SU-DHL-6 (cell line): Measurements from ENCODE around the gene CMSS1.
"Not testable (repeated sequence)": the region's sequence is repeated elsewhere in the genome, so short reads cannot be mapped to it uniquely, and the experiment has no call there.

Experiments
- H2AFZ ChIP-seq: fragments of 200-600 bp; sonication (generic); 2 replicates; pipeline ENCODE4 v1.6.1; 2014; ENCODE audit warnings: low read depth, mild to moderate bottlenecking, moderate library complexity, mixed read lengths, antibody characterized with exemption, low read length; ENCODE audit not compliant: severe bottlenecking
- H3F3A ChIP-seq: fragments of 200-600 bp; shearing (Covaris generic); 2 replicates; pipeline ENCODE4 v1.6.0; 2016; ENCODE audit warnings: antibody characterized with exemption, mild to moderate bottlenecking; ENCODE audit not compliant: insufficient read depth
- H3K27ac ChIP-seq: fragments of 200-600 bp; sonication (generic); 2 replicates; pipeline ENCODE4 v1.5.1; 2016; ENCODE audit warnings: low read depth, mild to moderate bottlenecking, low read length, moderate library complexity, mixed read lengths
- H3K27me3 ChIP-seq: fragments of 200-600 bp; sonication (generic), shearing (Covaris generic); 2 replicates; pipeline ENCODE4 v1.6.0; 2014; ENCODE audit warnings: mild to moderate bottlenecking, low read length
- H3K36me3 ChIP-seq: fragments of 200-600 bp; sonication (generic); 2 replicates; pipeline ENCODE4 v1.6.1; 2014; ENCODE audit warnings: mild to moderate bottlenecking, low read length, mixed read lengths
- H3K4me2 ChIP-seq: fragments of 300-600, 200-600 bp; shearing (Covaris generic), sonication (generic); 2 replicates; pipeline ENCODE4 v1.6.0; 2014; ENCODE audit warnings: low read length, low read depth, mild to moderate bottlenecking; ENCODE audit not compliant: poor library complexity, severe bottlenecking
- H3K4me3 ChIP-seq: fragments of 200-600 bp; sonication (generic); 2 replicates; pipeline ENCODE4 v1.5.1; 2014; ENCODE audit warnings: antibody characterized with exemption, low read length, mild to moderate bottlenecking, mixed read lengths; ENCODE audit not compliant: insufficient read depth, poor library complexity, severe bottlenecking
- H3K79me2 ChIP-seq: fragments of 200-600 bp; sonication (generic); 2 replicates; pipeline ENCODE4 v1.6.1; 2014; ENCODE audit warnings: mild to moderate bottlenecking, low read length, moderate library complexity; ENCODE audit not compliant: insufficient read depth
- H3K9ac ChIP-seq: fragments of 200-600 bp; sonication (generic); 2 replicates; pipeline ENCODE4 v1.7.0; 2014; ENCODE audit warnings: mild to moderate bottlenecking, low read length
- H3K9me2 ChIP-seq: fragments of 200-600 bp; sonication (generic); replicated peaks from 2 replicates; pipeline ENCODE4 v1.6.1; 2014; ENCODE audit warnings: low read length; ENCODE audit not compliant: insufficient read depth
- H3K9me3 ChIP-seq: fragments of 200-600 bp; sonication (generic); 2 replicates; pipeline ENCODE4 v1.6.1; 2014; ENCODE audit warnings: low read length, mixed read lengths; ENCODE audit not compliant: insufficient read depth
- H4K20me1 ChIP-seq: fragments of 200-600 bp; sonication (generic); 2 replicates; pipeline ENCODE4 v1.6.1; 2014; ENCODE audit warnings: low read depth, mild to moderate bottlenecking, antibody characterized with exemption, low read length, moderate library complexity, mixed read lengths
- EZH2phosphoT487 ChIP-seq: fragments of 200-600 bp; sonication (generic), shearing (Covaris generic); conservative IDR thresholded peaks from 2 replicates; pipeline ENCODE4 v1.6.1; 2018; ENCODE audit warnings: mild to moderate bottlenecking, antibody characterized with exemption, low read length, moderate library complexity, mixed read lengths
- TF ChIP-seq, protein P1 (sequence below): fragments of 200-600 bp; sonication (generic); IDR thresholded peaks from one replicate; pipeline ENCODE4 v1.5.1; 2017; ENCODE audit warnings: antibody characterized with exemption, mild to moderate bottlenecking, low read length, moderate library complexity; ENCODE audit not compliant: insufficient read depth, poor library complexity, severe bottlenecking

CMSS1 gene

DNA sequence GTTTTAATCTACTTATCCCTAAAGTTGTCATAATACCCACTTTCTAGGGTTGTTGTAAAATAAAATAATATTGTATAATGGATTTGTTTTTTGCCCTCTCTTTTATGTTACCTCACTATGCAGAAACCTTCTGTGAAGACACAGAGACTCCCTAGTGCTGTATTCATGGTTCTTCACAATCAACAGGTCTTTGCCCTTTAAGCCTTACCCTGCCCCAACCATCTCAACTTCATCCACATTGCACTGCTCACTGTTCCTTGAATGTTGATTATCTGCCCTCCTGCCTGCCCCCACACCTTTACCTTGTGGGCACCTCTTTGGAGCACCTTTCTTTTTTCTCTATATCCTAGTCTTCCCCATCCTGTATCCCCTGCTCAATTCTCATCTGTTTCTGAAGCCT, 21.1 kb downstream of the CMSS1 start:
- Histone ChIP-seq H3K36me3 (no peaks in the 10 kb centered on the region), H3F3A (no peaks in the 10 kb centered on the region), H4K20me1 (peaks cover 5% of the 10 kb centered on the region; the same call in 1 of the 2 replicates), H3K79me2 (peaks cover 41% of the 10 kb centered on the region; the same call in 1 of the 2 replicates), H3K9me2 (no peaks in the 10 kb centered on the region), H3K9ac (no peak overlapping the region), H3K9me3 (no peaks in the 10 kb centered on the region), H2AFZ (no peak overlapping the region), H3K27ac (no peak overlapping the region), H3K4me2 (no peak overlapping the region), H3K4me3 (no peak overlapping the region), H3K27me3 (no peaks in the 10 kb centered on the region)
- TF ChIP-seq EZH2phosphoT487 = no peak
- TF ChIP-seq, protein P1, sequence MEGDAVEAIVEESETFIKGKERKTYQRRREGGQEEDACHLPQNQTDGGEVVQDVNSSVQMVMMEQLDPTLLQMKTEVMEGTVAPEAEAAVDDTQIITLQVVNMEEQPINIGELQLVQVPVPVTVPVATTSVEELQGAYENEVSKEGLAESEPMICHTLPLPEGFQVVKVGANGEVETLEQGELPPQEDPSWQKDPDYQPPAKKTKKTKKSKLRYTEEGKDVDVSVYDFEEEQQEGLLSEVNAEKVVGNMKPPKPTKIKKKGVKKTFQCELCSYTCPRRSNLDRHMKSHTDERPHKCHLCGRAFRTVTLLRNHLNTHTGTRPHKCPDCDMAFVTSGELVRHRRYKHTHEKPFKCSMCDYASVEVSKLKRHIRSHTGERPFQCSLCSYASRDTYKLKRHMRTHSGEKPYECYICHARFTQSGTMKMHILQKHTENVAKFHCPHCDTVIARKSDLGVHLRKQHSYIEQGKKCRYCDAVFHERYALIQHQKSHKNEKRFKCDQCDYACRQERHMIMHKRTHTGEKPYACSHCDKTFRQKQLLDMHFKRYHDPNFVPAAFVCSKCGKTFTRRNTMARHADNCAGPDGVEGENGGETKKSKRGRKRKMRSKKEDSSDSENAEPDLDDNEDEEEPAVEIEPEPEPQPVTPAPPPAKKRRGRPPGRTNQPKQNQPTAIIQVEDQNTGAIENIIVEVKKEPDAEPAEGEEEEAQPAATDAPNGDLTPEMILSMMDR = no peak

DNA sequence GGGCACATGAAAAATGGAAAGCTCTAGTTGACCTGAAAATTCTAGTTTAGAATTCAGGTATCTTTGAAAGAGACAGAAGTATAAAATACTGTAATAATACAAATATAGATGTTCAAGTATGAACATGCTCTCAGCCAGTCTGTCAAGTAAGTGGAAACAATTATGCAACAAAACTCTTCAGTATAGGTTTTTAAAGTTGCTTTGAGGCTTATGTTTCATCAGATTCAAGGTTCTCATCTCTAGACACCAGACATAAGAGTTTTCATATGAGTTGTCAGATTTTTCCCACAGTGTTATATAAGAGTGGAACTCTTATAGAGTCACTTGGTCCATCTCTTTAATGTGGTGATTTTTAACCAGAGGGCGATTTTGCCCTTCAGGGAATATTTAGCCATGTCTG, 22.0 kb downstream of the CMSS1 start:
- Histone ChIP-seq H2AFZ (no peak overlapping the region), H3K4me2 (no peak overlapping the region), H3K9me3 (no peaks in the 10 kb centered on the region), H3K27ac (no peak overlapping the region), H3K27me3 (no peaks in the 10 kb centered on the region), H3K36me3 (no peaks in the 10 kb centered on the region), H3F3A (no peaks in the 10 kb centered on the region), H3K9ac (no peak overlapping the region), H3K9me2 (no peaks in the 10 kb centered on the region), H3K4me3 (no peak overlapping the region), H4K20me1 (peaks cover 5% of the 10 kb centered on the region; the same call in 1 of the 2 replicates), H3K79me2 (peaks cover 34% of the 10 kb centered on the region; the same call in 1 of the 2 replicates)
- TF ChIP-seq, protein P1 = no peak
- no peak for TF ChIP-seq EZH2phosphoT487

DNA sequence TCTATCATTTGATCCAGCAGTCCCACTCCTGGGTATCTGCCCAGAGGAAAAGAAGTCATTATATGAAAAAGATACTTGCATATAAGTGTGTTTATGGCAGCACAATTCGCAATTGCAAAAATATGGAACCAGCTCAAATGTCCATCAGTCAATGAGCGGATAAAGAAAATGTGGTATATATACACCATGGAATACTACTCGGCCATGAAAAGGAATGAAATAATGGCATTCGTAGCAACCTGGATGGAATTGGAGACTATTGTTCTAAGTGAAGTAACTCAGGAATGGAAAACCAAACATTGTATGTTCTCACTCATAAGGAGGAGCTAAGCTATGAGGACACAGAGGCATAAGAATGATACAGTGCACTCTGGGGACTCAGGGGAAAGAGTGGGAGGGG, 24.3 kb downstream of the CMSS1 start:
- H3K4me3 ChIP-seq, H3K9me3 ChIP-seq, H3F3A ChIP-seq, H3K27ac ChIP-seq, H3K36me3 ChIP-seq, H3K9me2 ChIP-seq, H3K4me2 ChIP-seq, H2AFZ ChIP-seq, H3K9ac ChIP-seq, H3K27me3 ChIP-seq, H4K20me1 ChIP-seq: not testable (repeated sequence)
- peaks cover 19% of the 10 kb centered on the region; the same call in 1 of the 2 replicates for H3K79me2 ChIP-seq

DNA sequence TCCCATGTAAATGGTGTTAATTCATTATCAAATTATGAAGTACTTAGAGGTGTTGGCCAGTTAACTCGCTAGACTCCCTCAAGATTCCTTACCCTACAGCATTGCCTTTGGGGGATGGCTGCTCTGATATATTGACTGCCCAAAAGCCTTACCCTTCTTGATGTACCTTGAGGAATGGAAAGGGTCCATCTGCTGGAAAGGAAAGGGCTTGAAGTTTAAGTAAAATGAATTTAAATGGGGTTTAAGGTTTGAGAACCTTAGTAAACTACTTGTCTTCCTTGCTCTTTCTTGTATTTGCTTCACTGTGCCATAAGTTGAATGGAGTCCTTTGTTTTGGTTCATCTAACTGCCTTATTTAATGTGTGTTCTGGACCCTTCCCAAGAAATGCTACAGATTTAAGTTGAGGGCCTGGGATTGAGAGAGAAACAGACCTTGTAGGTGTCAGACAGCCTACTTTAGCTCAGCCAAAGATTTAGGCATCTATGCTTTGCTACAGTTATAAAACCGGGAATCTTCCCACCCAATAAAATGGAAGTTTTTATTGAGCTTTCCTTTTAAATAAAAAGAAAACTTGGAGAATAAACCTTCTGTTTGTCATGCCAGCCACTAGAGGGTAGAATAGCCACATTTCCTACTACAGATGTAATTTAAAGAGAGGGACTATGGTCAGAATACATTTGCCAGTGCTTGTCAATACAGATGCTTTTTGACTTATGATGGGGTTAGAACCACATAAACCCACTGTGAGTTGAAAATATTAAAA, 25.3 kb downstream of the CMSS1 start:
- TF ChIP-seq EZH2phosphoT487 = no peak
- TF ChIP-seq, protein P1 = no peak
- Histone ChIP-seq H3K27ac (no peak overlapping the region), H3F3A (no peaks in the 10 kb centered on the region), H4K20me1 (peaks cover 8% of the 10 kb centered on the region), H3K79me2 (peaks cover 9% of the 10 kb centered on the region; the same call in 1 of the 2 replicates), H3K27me3 (no peaks in the 10 kb centered on the region), H3K36me3 (no peaks in the 10 kb centered on the region), H3K9me3 (no peaks in the 10 kb centered on the region), H3K4me3 (no peak overlapping the region), H3K9ac (no peak overlapping the region), H2AFZ (no peak overlapping the region), H3K4me2 (no peak overlapping the region), H3K9me2 (no peaks in the 10 kb centered on the region)
